Suprapubic skin (tissue), 4 donors: Measurements from ENCODE around the gene RASL12. TPM values are rescaled to one million over a fixed set of nuclear protein-coding genes. Genes with fewer than 3 reads are reported as not detected.

ENCODE experiments used
- DNase-seq, 2 donors: peaks; one replicate each; pipeline ENCODE4 v3.0.0-alpha.2; 2019; ENCODE audit warnings: low spot score in 2 of 2
- H3K27ac ChIP-seq: fragments of 200-600 bp; sonication (generic); one replicate; pipeline ENCODE4 v1.5.1; 2019
- H3K27me3 ChIP-seq: fragments of 200-600 bp; sonication (generic); one replicate; pipeline ENCODE4 v1.5.1; 2019
- H3K36me3 ChIP-seq: fragments of 200-600 bp; sonication (generic); one replicate; pipeline ENCODE4 v1.5.1; 2019
- H3K4me1 ChIP-seq: fragments of 200-600 bp; sonication (generic); one replicate; pipeline ENCODE4 v1.5.1; 2019
- H3K4me3 ChIP-seq: fragments of 200-600 bp; sonication (generic); one replicate; pipeline ENCODE4 v1.5.1; 2019; ENCODE audit warnings: mild to moderate bottlenecking
- H3K9me3 ChIP-seq: fragments of 200-600 bp; sonication (generic); one replicate; pipeline ENCODE4 v1.5.1; 2019
- EP300 ChIP-seq: sonication (generic); formaldehyde crosslinking; IDR thresholded peaks from one replicate; pipeline ENCODE4 v1.6.1; 2017; ENCODE audit warnings: antibody characterized with exemption
- POLR2A ChIP-seq, 2 donors: fragments of 450-650 bp; IDR thresholded peaks; one replicate each; pipeline ENCODE4 v1.6.1; 2017; ENCODE audit warnings: antibody characterized with exemption in 2 of 2, mild to moderate bottlenecking in 2 of 2, moderate library complexity in 2 of 2
- POLR2AphosphoS5 ChIP-seq, 3 donors: sonication (generic); formaldehyde crosslinking; IDR thresholded peaks; one replicate each; pipeline ENCODE4 v1.6.1; 2017; ENCODE audit warnings: antibody characterized with exemption in 3 of 3
- WGBS: methylation state at CpG from one replicate; pipeline ENCODE4 v1.1.5; 2018; 5-methylcytosine and 5-hydroxymethylcytosine counted together
- total RNA-seq, 4 donors: library from RNA; depleted of rRNA; stranded (reverse); fragments of >200 nt; gene quantifications; one replicate each; pipeline ENCODE4 v1.1.0, GENCODE V29; 2016
- TF ChIP-seq, protein P1 (sequence below), 2 donors: fragments of 200-600 bp in 1 of 2; fragments of 450-650 bp in 1 of 2; sonication (generic) in 1 of 2; IDR thresholded peaks; one replicate each; pipeline ENCODE4 v1.5.1; 2016 to 2019; ENCODE audit warnings: antibody characterized with exemption in 2 of 2, mild to moderate bottlenecking in 1 of 2, moderate library complexity in 1 of 2

The RASL12 gene
- total RNA-seq, 4 donors from 2014 or later, result 4.8 to 9.7 (median 6.7) TPM

DNA sequence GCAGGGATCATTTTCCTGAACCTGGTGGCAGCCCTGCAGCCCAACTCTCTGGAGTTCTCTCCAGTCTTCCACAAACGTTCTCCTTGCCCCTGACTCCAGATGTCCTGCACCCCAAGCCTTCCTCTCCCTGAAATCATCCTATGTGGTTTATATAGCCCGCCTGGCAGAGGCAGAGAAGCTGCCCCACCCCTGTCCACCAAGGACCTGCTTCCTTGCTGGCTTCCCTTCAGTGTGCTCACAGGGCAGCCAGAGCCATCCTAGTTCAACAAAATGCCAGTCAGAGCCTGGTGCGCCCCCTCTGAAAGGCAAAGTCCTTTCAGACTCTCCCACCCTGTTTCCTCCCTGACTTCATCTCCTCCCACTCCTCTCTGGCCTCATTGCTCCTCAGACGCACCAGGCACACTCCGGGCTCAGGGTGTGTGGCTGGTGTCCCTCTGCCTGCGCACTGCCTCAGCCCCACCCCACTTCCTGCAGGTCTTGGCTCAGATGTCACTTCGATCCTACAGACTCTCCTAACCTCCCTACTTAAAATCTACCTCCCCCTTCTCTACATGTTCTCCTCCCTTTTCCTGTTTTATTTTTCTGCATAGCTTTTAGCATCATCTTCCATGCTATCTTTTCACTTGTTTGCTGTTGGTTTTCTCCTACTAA lies 14.6 kb upstream of the RASL12 start:
- H3K4me1 ChIP-seq, result peaks cover 40% of the 10 kb centered on the region
- no peak overlapping the region for H3K27ac ChIP-seq
- WGBS, result 13% methylated on average over 7 of the region's 7 CpGs
- DNase-seq, result no peak
- H3K27me3 ChIP-seq, result peaks cover 11% of the 10 kb centered on the region
- no peaks in the 10 kb centered on the region for H3K36me3 ChIP-seq
- no peak for TF ChIP-seq POLR2A (IDR thresholded peaks at IDR 0.05)
- no peak for TF ChIP-seq POLR2AphosphoS5 (IDR thresholded peaks at IDR 0.05)
- TF ChIP-seq, protein P1, sequence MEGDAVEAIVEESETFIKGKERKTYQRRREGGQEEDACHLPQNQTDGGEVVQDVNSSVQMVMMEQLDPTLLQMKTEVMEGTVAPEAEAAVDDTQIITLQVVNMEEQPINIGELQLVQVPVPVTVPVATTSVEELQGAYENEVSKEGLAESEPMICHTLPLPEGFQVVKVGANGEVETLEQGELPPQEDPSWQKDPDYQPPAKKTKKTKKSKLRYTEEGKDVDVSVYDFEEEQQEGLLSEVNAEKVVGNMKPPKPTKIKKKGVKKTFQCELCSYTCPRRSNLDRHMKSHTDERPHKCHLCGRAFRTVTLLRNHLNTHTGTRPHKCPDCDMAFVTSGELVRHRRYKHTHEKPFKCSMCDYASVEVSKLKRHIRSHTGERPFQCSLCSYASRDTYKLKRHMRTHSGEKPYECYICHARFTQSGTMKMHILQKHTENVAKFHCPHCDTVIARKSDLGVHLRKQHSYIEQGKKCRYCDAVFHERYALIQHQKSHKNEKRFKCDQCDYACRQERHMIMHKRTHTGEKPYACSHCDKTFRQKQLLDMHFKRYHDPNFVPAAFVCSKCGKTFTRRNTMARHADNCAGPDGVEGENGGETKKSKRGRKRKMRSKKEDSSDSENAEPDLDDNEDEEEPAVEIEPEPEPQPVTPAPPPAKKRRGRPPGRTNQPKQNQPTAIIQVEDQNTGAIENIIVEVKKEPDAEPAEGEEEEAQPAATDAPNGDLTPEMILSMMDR (IDR thresholded peaks at IDR 0.05), result no peak
- TF ChIP-seq EP300, result no peak
- no peak overlapping the region for H3K4me3 ChIP-seq
- H3K9me3 ChIP-seq, result no peaks in the 10 kb centered on the region

DNA sequence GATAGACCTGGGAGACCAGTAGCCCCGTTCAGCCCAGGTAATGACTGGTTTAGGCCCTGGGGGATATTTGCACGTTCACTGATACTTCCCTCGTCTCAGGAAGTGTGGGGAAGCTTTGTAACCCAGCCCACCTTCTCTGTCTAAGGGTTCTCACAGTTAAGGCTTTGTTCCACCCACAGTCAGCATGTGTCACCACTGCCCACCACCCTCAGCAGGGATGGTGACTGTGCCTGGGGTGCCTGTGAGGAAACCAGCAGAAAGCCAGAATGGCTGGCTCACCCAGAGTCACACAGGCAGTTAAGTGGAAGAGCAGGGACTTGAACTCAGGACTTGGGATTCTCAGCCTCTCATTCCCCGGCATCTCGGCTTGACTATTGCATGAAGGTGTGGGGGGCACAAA lies 14.0 kb upstream of the RASL12 start:
- no peak overlapping the region for H3K27ac ChIP-seq
- TF ChIP-seq EP300 (no peak), POLR2A (IDR thresholded peaks at IDR 0.05) (no peak), POLR2AphosphoS5 (IDR thresholded peaks at IDR 0.05) (no peak)
- TF ChIP-seq, protein P1 (IDR thresholded peaks at IDR 0.05), result no peak
- H3K9me3 ChIP-seq, result no peaks in the 10 kb centered on the region
- no peak for DNase-seq
- H3K36me3 ChIP-seq, result no peaks in the 10 kb centered on the region
- WGBS, result 69% methylated on average over 3 of the region's 5 CpGs
- H3K4me3 ChIP-seq, result no peak overlapping the region
- peaks cover 34% of the 10 kb centered on the region for H3K4me1 ChIP-seq
- peaks cover 18% of the 10 kb centered on the region for H3K27me3 ChIP-seq

DNA sequence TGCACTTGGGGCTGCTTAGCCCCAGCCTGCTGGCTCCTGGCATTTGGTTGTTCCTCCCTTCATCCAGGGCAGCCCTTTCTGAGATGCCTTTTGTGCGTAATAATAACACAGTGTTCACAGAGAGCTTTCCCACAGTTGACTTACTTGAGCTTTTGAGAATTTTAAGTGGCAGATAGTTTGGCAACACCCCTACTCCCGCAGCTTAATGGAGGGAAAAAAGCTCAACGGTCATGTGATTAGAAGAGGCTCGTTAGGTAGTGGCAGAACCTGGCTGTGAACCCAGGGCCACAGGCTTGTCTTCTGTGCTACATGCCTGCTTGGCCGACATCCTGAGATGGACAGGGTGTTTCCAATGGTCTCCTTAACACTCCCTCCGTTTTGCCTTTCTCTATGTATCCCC lies 13.5 kb upstream of the RASL12 start:
- peaks cover 21% of the 10 kb centered on the region for H3K27me3 ChIP-seq
- no peak for DNase-seq
- no peak overlapping the region for H3K4me3 ChIP-seq
- 65% methylated on average over 6 of the region's 6 CpGs for WGBS
- H3K36me3 ChIP-seq, result no peaks in the 10 kb centered on the region
- TF ChIP-seq POLR2AphosphoS5 (IDR thresholded peaks at IDR 0.05), result no peak
- TF ChIP-seq POLR2A (IDR thresholded peaks at IDR 0.05), result no peak
- TF ChIP-seq, protein P1 (IDR thresholded peaks at IDR 0.05), result no peak
- TF ChIP-seq EP300, result no peak
- peaks cover 29% of the 10 kb centered on the region for H3K4me1 ChIP-seq
- no peak overlapping the region for H3K27ac ChIP-seq
- no peaks in the 10 kb centered on the region for H3K9me3 ChIP-seq

DNA sequence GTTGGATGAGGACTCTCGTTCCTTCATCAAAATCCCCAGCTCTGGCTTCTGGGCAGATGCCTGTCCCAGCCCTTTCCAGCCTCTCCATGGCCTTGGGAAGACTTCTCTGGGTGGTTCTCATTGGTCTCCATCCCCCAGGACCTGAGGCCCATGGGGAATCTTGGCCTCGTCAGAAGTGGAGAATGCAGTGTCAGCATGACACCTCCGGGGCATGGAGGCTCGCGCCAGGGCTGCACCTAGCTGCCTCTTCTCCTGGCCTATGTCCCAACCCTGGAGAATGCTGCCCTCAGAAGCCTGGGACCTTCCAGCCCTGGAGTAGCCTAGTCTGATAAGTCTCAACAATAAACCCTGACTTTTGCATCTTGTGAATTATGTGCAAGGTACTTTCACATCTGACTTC lies 11.8 kb upstream of the RASL12 start:
- no peak for DNase-seq
- TF ChIP-seq EP300 (no peak), POLR2A (IDR thresholded peaks at IDR 0.05) (no peak), POLR2AphosphoS5 (IDR thresholded peaks at IDR 0.05) (no peak)
- TF ChIP-seq, protein P1 (IDR thresholded peaks at IDR 0.05), result no peak
- H3K4me1 ChIP-seq, result peaks cover 22% of the 10 kb centered on the region
- no peaks in the 10 kb centered on the region for H3K9me3 ChIP-seq
- H3K27me3 ChIP-seq, result peaks cover 21% of the 10 kb centered on the region
- no peak overlapping the region for H3K4me3 ChIP-seq
- H3K27ac ChIP-seq, result no peak overlapping the region
- 49% methylated on average over 5 of the region's 5 CpGs for WGBS
- H3K36me3 ChIP-seq, result no peaks in the 10 kb centered on the region

DNA sequence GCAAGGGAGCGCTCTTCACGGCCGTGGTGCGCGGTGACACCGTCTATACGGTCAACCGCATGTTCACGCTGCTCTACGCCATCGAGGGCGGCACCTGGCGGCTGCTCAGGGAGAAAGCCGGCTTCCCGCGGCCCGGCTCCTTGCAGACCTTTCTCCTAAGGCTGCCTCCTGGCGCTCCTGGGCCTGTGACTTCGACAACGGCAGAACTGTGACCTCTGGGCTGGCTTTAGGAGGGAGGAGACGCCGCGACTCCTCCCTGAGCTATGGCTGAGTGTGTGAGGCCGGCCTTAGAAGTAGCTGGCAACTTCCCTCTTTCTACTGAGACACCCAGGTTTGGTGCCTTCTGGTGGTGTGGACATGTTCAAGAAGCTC lies 10.2 kb upstream of the RASL12 start:
- H3K27ac ChIP-seq, result no peak overlapping the region
- 13% methylated on average over 11 of the region's 24 CpGs for WGBS
- no peak for DNase-seq
- H3K27me3 ChIP-seq, result peaks cover 16% of the 10 kb centered on the region
- H3K36me3 ChIP-seq, result no peaks in the 10 kb centered on the region
- TF ChIP-seq, protein P1 (IDR thresholded peaks at IDR 0.05), result peak in 1 of 2 donors; percentile 56
- TF ChIP-seq EP300 (no peak), POLR2AphosphoS5 (IDR thresholded peaks at IDR 0.05) (no peak), POLR2A (IDR thresholded peaks at IDR 0.05) (no peak)
- no peak overlapping the region for H3K4me3 ChIP-seq
- H3K4me1 ChIP-seq, result peaks cover 17% of the 10 kb centered on the region
- no peaks in the 10 kb centered on the region for H3K9me3 ChIP-seq
